Lung (tissue), 12 donors: Measurements from ENCODE around the gene PRICKLE2. TPM values are rescaled to one million over a fixed set of nuclear protein-coding genes. Genes with fewer than 3 reads are reported as not detected.
A peak's percentile ranks its signal among the peaks of the same experiment; 100 is the strongest.

ENCODE experiments used
- ATAC-seq: fragments of 200-7000 bp; cut with Tn5 transposase; one replicate; pipeline ENCODE4 v1.9.1; 2020; ENCODE audit warnings: moderate number of reproducible peaks; ENCODE audit not compliant: insufficient read depth, low FRiP score
- DNase-seq, 3 donors: peaks; one replicate each; pipeline ENCODE4 v3.0.0-alpha.2; 2013 to 2017
- H3K27ac ChIP-seq, 2 donors: one replicate each; pipeline ENCODE4 v1.5.1; 2013; ENCODE audit warnings: mild to moderate bottlenecking in 2 of 2, moderate library complexity in 2 of 2, control low read depth in 1 of 2, inconsistent platforms in 1 of 2, low read depth in 1 of 2, low read length in 1 of 2
- H3K27me3 ChIP-seq, 3 donors: one replicate each; pipeline ENCODE4 v1.5.1; 2013; ENCODE audit warnings: low read length in 2 of 3; ENCODE audit not compliant: control insufficient read depth in 3 of 3, insufficient read depth in 3 of 3
- H3K36me3 ChIP-seq, 4 donors: one replicate each; pipeline ENCODE4 v1.5.1; 2013; ENCODE audit warnings: low read length in 4 of 4, mild to moderate bottlenecking in 1 of 4, moderate library complexity in 1 of 4; ENCODE audit not compliant: control insufficient read depth in 4 of 4, insufficient read depth in 4 of 4
- H3K4me1 ChIP-seq, 5 donors: one replicate each; pipeline ENCODE4 v1.5.1; 2013; ENCODE audit warnings: low read length in 5 of 5, mild to moderate bottlenecking in 2 of 5, moderate library complexity in 1 of 5; ENCODE audit not compliant: control insufficient read depth in 5 of 5, insufficient read depth in 5 of 5
- H3K4me3 ChIP-seq: one replicate; pipeline ENCODE4 v1.5.1; 2013; ENCODE audit warnings: mild to moderate bottlenecking, control low read depth, moderate library complexity
- H3K9ac ChIP-seq, 2 donors: one replicate each; pipeline ENCODE4 v1.5.1; 2013; ENCODE audit warnings: low read length in 2 of 2, control low read depth in 1 of 2; ENCODE audit not compliant: insufficient read depth in 1 of 2
- H3K9me3 ChIP-seq, 4 donors: one replicate each; pipeline ENCODE4 v1.5.1; 2013; ENCODE audit warnings: low read length in 3 of 4, mild to moderate bottlenecking in 1 of 4, moderate library complexity in 1 of 4; ENCODE audit not compliant: control insufficient read depth in 4 of 4, insufficient read depth in 3 of 4
- CTCF ChIP-seq: IDR thresholded peaks from 2 replicates; pipeline ENCODE4 v1.5.1; 2012; ENCODE audit warnings: mild to moderate bottlenecking; ENCODE audit errors: control extremely low read depth, extremely low read depth
- WGBS, 2 donors: extraction: QIAGEN DNeasy Blood & Tissue Kit; methylation state at CpG; one replicate each; pipeline ENCODE4 v1.1.7; 2013; 5-methylcytosine and 5-hydroxymethylcytosine counted together
- polyA plus RNA-seq, 2 donors: library from polyadenylated mRNA; stranded (reverse); fragments of 200-250 nt; gene quantifications; one replicate each; pipeline ENCODE4 v1.2.1, GENCODE V29; 2013
- total RNA-seq, 2 donors: library from RNA; depleted of rRNA in 1 of 2; stranded (reverse); fragments of >200 nt in 1 of 2; gene quantifications; one replicate each; pipeline ENCODE4 v1.2.1, GENCODE V29; 2014 to 2021
- donor health status: control.
- donor health status: control.
- donor health status: Bipolar disorder and iron deficiency.
- donor health status: healthy.
- donor health status: DM: yes; HTN: yes; CAD: no.

PRICKLE2 gene
- total and polyA plus RNA-seq, 4 donors = 4.0 to 88.0 (median 19.9) TPM

GRCh38 chr3:64213224-64213878 lies 11.9 kb downstream of the PRICKLE2 start:
- H3K9ac ChIP-seq = no peak overlapping the region
- H3K4me1 ChIP-seq = peaks cover 16 to 89% (median 26%) of the 10 kb centered on the region in 5 donors
- WGBS, 2 donors = 75 to 89% methylated on average over 9 of the region's 9 CpGs
- peak overlapping the region in 1 of 2 donors; percentile 85 for H3K27ac ChIP-seq
- no peak for TF ChIP-seq CTCF
- no peaks in the 10 kb centered on the region for H3K27me3 ChIP-seq
- no peaks in the 10 kb centered on the region for H3K9me3 ChIP-seq
- no peak overlapping the region for H3K4me3 ChIP-seq
- no peaks in the 10 kb centered on the region for H3K36me3 ChIP-seq
- DNase-seq = no peak
- ATAC-seq = no peak

GRCh38 chr3:64209866-64210621 lies 15.2 kb downstream of the PRICKLE2 start:
- peaks cover 11 to 83% (median 22%) of the 10 kb centered on the region in 5 donors for H3K4me1 ChIP-seq
- TF ChIP-seq CTCF = no peak
- H3K9me3 ChIP-seq = no peaks in the 10 kb centered on the region
- peak overlapping the region in 1 of 2 donors; percentile 83 for H3K27ac ChIP-seq
- ATAC-seq = no peak
- H3K36me3 ChIP-seq = no peaks in the 10 kb centered on the region
- WGBS, 2 donors = 39 to 49% methylated on average over 12 of the region's 12 CpGs
- H3K4me3 ChIP-seq = no peak overlapping the region
- peak; percentile 88 to 93 (median 91) for DNase-seq
- no peaks in the 10 kb centered on the region for H3K27me3 ChIP-seq
- no peak overlapping the region for H3K9ac ChIP-seq

GRCh38 chr3:64207289-64208080 lies 17.8 kb downstream of the PRICKLE2 start:
- Histone ChIP-seq H3K4me1 (peaks cover 0 to 57% (median 18%) of the 10 kb centered on the region in 5 donors), H3K27me3 (no peaks in the 10 kb centered on the region), H3K9me3 (no peaks in the 10 kb centered on the region), H3K9ac (no peak overlapping the region), H3K4me3 (no peak overlapping the region), H3K27ac (peak overlapping the region in 1 of 2 donors; percentile 63), H3K36me3 (no peaks in the 10 kb centered on the region)
- TF ChIP-seq CTCF = no peak
- peak; percentile 62 to 92 (median 88) for DNase-seq
- ATAC-seq = no peak
- 80 to 87% methylated on average over 14 of the region's 14 CpGs for WGBS, 2 donors
